Smooth muscle cell (in vitro differentiated cells): ENCODE data around the gene OTOP3. TPM values are rescaled to one million over a fixed set of nuclear protein-coding genes. Genes with fewer than 3 reads are reported as not detected.

Experiments used
- DNase-seq: peaks from one replicate; lab custom pipeline; 2025; ENCODE audit not compliant: unreplicated experiment; lab: John Stamatoyannopoulos, UW
- H2AFZ ChIP-seq: fragments of 200-600 bp; sonication (generic); 2 replicates; pipeline ENCODE4 v1.6.0; 2016; ENCODE audit warnings: antibody characterized with exemption, low read depth, mild to moderate bottlenecking
- H3F3A ChIP-seq: fragments of 200-600 bp; sonication (generic); 2 replicates; pipeline ENCODE4 v1.6.0; 2017; ENCODE audit warnings: antibody characterized with exemption, low read depth
- H3K27ac ChIP-seq: fragments of 200-600 bp; sonication (generic); 2 replicates; pipeline ENCODE4 v1.5.1; 2016; ENCODE audit warnings: low read depth, mild to moderate bottlenecking
- H3K27me3 ChIP-seq: fragments of 200-600 bp; sonication (generic); 2 replicates; pipeline ENCODE4 v1.6.1; 2016; ENCODE audit warnings: low read depth, mild to moderate bottlenecking
- H3K36me3 ChIP-seq: fragments of 200-600 bp; sonication (generic); 2 replicates; pipeline ENCODE4 v1.5.1; 2016; ENCODE audit warnings: low read depth
- H3K4me1 ChIP-seq: fragments of 200-600 bp; sonication (generic); 2 replicates; pipeline ENCODE4 v1.5.1; 2016; ENCODE audit warnings: low read depth
- H3K4me2 ChIP-seq: fragments of 200-600 bp; sonication (generic); 2 replicates; pipeline ENCODE4 v1.6.0; 2016; ENCODE audit warnings: mild to moderate bottlenecking
- H3K4me3 ChIP-seq: fragments of 200-600 bp; sonication (generic); 2 replicates; pipeline ENCODE4 v1.5.1; 2016; ENCODE audit warnings: mild to moderate bottlenecking
- H3K79me2 ChIP-seq: fragments of 200-600 bp; sonication (generic); 2 replicates; pipeline ENCODE4 v1.6.0; 2016; ENCODE audit warnings: low read depth, mild to moderate bottlenecking
- H3K9ac ChIP-seq: fragments of 200-600 bp; sonication (generic); 2 replicates; pipeline ENCODE4 v1.6.0; 2016; ENCODE audit warnings: low read depth
- H3K9me3 ChIP-seq: fragments of 200-600 bp; sonication (generic); replicated peaks from 2 replicates; pipeline ENCODE4 v1.5.1; 2016; ENCODE audit warnings: low read depth
- H4K20me1 ChIP-seq: fragments of 200-600 bp; sonication (generic); 2 replicates; pipeline ENCODE4 v1.6.0; 2016; ENCODE audit warnings: low read depth
- WGBS: methylation state at CpG from one replicate; pipeline ENCODE4 v1.1.7; 2016; ENCODE audit warnings: low lambda C conversion rate; 5-methylcytosine and 5-hydroxymethylcytosine counted together
- polyA plus RNA-seq: library from polyadenylated mRNA; unstranded; fragments of >200 nt; fragmentation: Nextera tagmentation; extraction: Ambion mirVana; gene quantifications from 2 replicates; pipeline ENCODE4 v1.2.1, GENCODE V29; 2016
- total RNA-seq: library from RNA; depleted of rRNA; stranded (reverse); fragments of >200 nt; gene quantifications from 2 replicates; pipeline ENCODE4 v1.2.3, GENCODE V29; 2014
- TF ChIP-seq, protein P1 (sequence below): fragments of 200-600 bp; sonication (generic); IDR thresholded peaks from 2 replicates; pipeline ENCODE4 v1.5.1; 2017; ENCODE audit warnings: borderline replicate concordance, mild to moderate bottlenecking, antibody characterized with exemption; ENCODE audit not compliant: insufficient read depth, poor library complexity, severe bottlenecking

Gene OTOP3
- total and polyA plus RNA-seq, 2 experiments from 2014 or later, result not detected

DNA sequence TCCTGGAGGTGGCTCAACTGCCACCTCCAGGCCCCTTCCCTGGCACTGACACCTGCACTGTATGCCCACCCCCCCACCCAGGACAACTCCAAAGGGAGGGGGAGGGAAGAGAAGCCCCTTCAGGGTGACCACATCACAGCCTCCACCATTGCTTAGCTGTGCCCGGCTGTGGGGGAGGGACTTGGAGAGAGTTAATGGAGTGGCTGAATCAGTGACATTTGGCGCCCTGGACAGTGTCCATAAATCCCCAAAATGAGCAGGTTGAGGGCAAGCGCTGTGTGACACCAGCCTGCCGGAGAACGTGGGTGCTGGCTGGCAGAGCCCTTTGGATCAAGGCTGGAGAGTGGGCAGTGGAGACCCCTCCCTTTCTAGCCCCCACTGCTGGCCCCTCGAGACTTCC, 13.5 kb upstream of the OTOP3 start:
- H3K4me3 ChIP-seq, result no peak overlapping the region
- H4K20me1 ChIP-seq, result no peaks in the 10 kb centered on the region
- peak overlapping the region; percentile 88 for H3K4me2 ChIP-seq
- peaks cover 48% of the 10 kb centered on the region for H3K27me3 ChIP-seq
- no peak overlapping the region for H3K27ac ChIP-seq
- no peaks in the 10 kb centered on the region for H3K9me3 ChIP-seq
- DNase-seq, result no peak
- H3F3A ChIP-seq, result no peaks in the 10 kb centered on the region
- H3K79me2 ChIP-seq, result no peaks in the 10 kb centered on the region
- H2AFZ ChIP-seq, result no peak overlapping the region
- no peaks in the 10 kb centered on the region for H3K36me3 ChIP-seq
- TF ChIP-seq, protein P1, sequence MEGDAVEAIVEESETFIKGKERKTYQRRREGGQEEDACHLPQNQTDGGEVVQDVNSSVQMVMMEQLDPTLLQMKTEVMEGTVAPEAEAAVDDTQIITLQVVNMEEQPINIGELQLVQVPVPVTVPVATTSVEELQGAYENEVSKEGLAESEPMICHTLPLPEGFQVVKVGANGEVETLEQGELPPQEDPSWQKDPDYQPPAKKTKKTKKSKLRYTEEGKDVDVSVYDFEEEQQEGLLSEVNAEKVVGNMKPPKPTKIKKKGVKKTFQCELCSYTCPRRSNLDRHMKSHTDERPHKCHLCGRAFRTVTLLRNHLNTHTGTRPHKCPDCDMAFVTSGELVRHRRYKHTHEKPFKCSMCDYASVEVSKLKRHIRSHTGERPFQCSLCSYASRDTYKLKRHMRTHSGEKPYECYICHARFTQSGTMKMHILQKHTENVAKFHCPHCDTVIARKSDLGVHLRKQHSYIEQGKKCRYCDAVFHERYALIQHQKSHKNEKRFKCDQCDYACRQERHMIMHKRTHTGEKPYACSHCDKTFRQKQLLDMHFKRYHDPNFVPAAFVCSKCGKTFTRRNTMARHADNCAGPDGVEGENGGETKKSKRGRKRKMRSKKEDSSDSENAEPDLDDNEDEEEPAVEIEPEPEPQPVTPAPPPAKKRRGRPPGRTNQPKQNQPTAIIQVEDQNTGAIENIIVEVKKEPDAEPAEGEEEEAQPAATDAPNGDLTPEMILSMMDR, result no peak
- 81% methylated on average over 6 of the region's 6 CpGs for WGBS
- peaks cover 9% of the 10 kb centered on the region for H3K4me1 ChIP-seq
- H3K9ac ChIP-seq, result no peak overlapping the region

GRCh38 chr17:74922694-74923537, 12.8 kb upstream of the OTOP3 start, which contains the start of gene USH1G:
Gene USH1G, minus strand, starts transcription at chr17:74923255. Its CDS starts 182 bp downstream, at chr17:74923073.
- Histone ChIP-seq H3K79me2 (no peaks in the 10 kb centered on the region), H3K4me1 (peaks cover 9% of the 10 kb centered on the region), H4K20me1 (no peaks in the 10 kb centered on the region), H2AFZ (peak within 1 kb of the TSS; percentile 54), H3K4me3 (peak within 1 kb of the TSS; percentile 51), H3K36me3 (no peaks in the 10 kb centered on the region), H3K4me2 (peak within 1 kb of the TSS; percentile 88), H3F3A (no peaks in the 10 kb centered on the region), H3K27ac (no peak within 1 kb of the TSS), H3K27me3 (peaks cover 56% of the 10 kb centered on the region), H3K9ac (no peak within 1 kb of the TSS), H3K9me3 (no peaks in the 10 kb centered on the region)
- no peak for DNase-seq
- 16% methylated on average over 41 of the region's 57 CpGs for WGBS
- TF ChIP-seq, protein P1, result no peak

GRCh38 chr17:74923538-74924249, 12.0 kb upstream of the OTOP3 start:
- Histone ChIP-seq H3K9ac (no peak overlapping the region), H3F3A (no peaks in the 10 kb centered on the region), H3K4me2 (peak overlapping the region; percentile 88), H2AFZ (no peak overlapping the region), H3K4me1 (peaks cover 9% of the 10 kb centered on the region), H3K9me3 (no peaks in the 10 kb centered on the region), H3K4me3 (peak overlapping the region; percentile 51), H3K27me3 (peaks cover 60% of the 10 kb centered on the region), H3K27ac (no peak overlapping the region), H3K79me2 (no peaks in the 10 kb centered on the region), H3K36me3 (no peaks in the 10 kb centered on the region), H4K20me1 (no peaks in the 10 kb centered on the region)
- TF ChIP-seq, protein P1, result peak; percentile 96
- DNase-seq, result peak; percentile 10
- 25% methylated on average over 22 of the region's 59 CpGs for WGBS
